ENCODE measurements around the gene BICC1. TPM values are rescaled to one million over a fixed set of nuclear protein-coding genes. Genes with fewer than 3 reads are reported as not detected.

BICC1 gene
- total and polyA plus RNA-seq, 2 donors (not counting 1 experiment from before 2014, with no cell fraction given), result not detected

DNA sequence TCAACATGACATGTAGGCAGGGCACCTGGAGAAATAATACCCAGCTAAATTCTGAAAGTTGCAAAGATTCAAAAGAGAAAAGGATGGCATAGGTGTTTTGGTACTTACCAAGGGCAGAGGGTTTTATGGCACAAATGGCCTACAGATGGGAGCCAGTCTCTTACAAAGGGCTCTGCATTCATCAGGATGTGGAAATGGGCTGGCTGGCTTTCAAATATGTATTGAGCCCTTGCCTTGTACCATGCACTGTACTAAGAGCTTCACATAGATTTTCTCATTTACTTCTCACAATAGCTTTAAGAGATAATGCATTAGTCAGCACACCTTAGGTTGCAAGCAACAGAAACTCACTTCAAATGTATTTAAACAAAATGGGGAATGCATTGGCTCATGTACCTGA lies 327.1 kb downstream of the BICC1 start:
- no peak overlapping the region for H3K4me3 Mint-ChIP-seq
- DNase-seq (no peak), ATAC-seq (ENCODE audit: low read depth) (no peak)
- H3K27ac Mint-ChIP-seq, result no peak overlapping the region
- peaks cover 2% of the 10 kb centered on the region for H3K9me3 Mint-ChIP-seq (ENCODE audit: insufficient read depth)
- Histone ChIP-seq H3K4me3 (ENCODE audit: control extremely low read depth in 1 of 5, extremely low read depth in 1 of 5, insufficient read depth in 1 of 5, low read depth in 2 of 5, low read length in 4 of 5) (no peak overlapping the region), H3K36me3 (replicated peaks in 1 of 2; ENCODE audit: control extremely low read depth in 1 of 2, control insufficient read depth in 1 of 2, extremely low read depth in 1 of 2, insufficient read depth in 2 of 2, low read length in 1 of 2) (no peaks in the 10 kb centered on the region), H3K79me2 (ENCODE audit: control insufficient read depth, insufficient read depth, low read length) (no peaks in the 10 kb centered on the region), H4K20me1 (ENCODE audit: control insufficient read depth, insufficient read depth, low read length, poor library complexity, severe bottlenecking) (no peaks in the 10 kb centered on the region), H3K27ac (ENCODE audit: low read length in 2 of 2) (no peak overlapping the region), H2AFZ (ENCODE audit: insufficient read depth, low read depth, low read length, poor library complexity, severe bottlenecking) (no peak overlapping the region), H3K27me3 (replicated peaks in 1 of 4; ENCODE audit: control extremely low read depth in 1 of 4, control insufficient read depth in 3 of 4, insufficient read depth in 4 of 4, low read length in 3 of 4) (no peaks in the 10 kb centered on the region), H3K9ac (ENCODE audit: low read length) (no peak overlapping the region), H3K9me3 (ENCODE audit: control extremely low read depth in 1 of 3, control insufficient read depth in 2 of 3, insufficient read depth in 1 of 3, low read length in 2 of 3) (no peaks in the 10 kb centered on the region), H3K4me2 (replicated peaks; ENCODE audit: low read depth, low read length, poor library complexity, severe bottlenecking) (no peak overlapping the region), H3K4me1 (ENCODE audit: control insufficient read depth in 2 of 2, insufficient read depth in 2 of 2, low read length in 2 of 2) (no peaks in the 10 kb centered on the region)
- intact Hi-C loops (cut with micrococcal nuclease), result no loop called here
- no peaks in the 10 kb centered on the region for H3K27me3 Mint-ChIP-seq
- POLR2A ChIA-PET, result no interaction called here
- no peaks in the 10 kb centered on the region for H3K4me1 Mint-ChIP-seq
- TF ChIP-seq EZH2 (IDR thresholded peaks at IDR 0.05; ENCODE audit: borderline replicate concordance, insufficient read depth, low read depth, low read length, poor library complexity, severe bottlenecking), result no peak
- TF ChIP-seq, protein P1, sequence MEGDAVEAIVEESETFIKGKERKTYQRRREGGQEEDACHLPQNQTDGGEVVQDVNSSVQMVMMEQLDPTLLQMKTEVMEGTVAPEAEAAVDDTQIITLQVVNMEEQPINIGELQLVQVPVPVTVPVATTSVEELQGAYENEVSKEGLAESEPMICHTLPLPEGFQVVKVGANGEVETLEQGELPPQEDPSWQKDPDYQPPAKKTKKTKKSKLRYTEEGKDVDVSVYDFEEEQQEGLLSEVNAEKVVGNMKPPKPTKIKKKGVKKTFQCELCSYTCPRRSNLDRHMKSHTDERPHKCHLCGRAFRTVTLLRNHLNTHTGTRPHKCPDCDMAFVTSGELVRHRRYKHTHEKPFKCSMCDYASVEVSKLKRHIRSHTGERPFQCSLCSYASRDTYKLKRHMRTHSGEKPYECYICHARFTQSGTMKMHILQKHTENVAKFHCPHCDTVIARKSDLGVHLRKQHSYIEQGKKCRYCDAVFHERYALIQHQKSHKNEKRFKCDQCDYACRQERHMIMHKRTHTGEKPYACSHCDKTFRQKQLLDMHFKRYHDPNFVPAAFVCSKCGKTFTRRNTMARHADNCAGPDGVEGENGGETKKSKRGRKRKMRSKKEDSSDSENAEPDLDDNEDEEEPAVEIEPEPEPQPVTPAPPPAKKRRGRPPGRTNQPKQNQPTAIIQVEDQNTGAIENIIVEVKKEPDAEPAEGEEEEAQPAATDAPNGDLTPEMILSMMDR (IDR thresholded peaks at IDR 0.05), result no peak
- CTCF ChIA-PET, result no interaction called here

DNA sequence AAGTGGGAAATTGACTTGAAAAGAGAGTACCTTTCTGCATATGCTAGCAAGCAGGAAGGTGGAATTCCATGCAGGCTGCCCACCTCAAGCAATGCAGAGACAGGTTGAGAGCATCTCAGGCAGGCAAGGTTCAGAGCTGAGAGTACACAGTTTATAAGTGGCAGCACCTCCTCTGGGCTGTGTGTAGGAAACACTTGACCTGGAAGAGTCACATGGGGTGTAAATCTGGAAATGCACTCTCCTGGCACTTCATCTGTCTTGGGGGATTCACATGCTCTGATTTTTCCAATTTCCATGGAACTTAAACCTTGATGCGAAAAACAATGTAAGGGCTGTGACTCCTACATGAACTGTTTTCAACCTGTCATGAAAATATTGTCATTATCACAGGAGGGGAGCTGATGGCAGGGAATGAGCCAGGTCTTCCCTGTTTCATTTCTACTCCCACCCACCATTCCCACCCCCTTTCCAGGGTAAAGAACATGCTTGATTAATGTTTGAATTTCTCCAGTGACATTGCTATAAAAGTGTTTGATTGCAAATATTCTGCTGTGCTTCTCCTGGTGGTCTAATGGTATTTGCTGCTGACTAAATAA lies 328.3 kb downstream of the BICC1 start:
- Histone ChIP-seq H3K9ac (ENCODE audit: low read length) (no peak overlapping the region), H3K79me2 (ENCODE audit: control insufficient read depth, insufficient read depth, low read length) (no peaks in the 10 kb centered on the region), H3K4me1 (ENCODE audit: control insufficient read depth in 2 of 2, insufficient read depth in 2 of 2, low read length in 2 of 2) (no peaks in the 10 kb centered on the region), H4K20me1 (ENCODE audit: control insufficient read depth, insufficient read depth, low read length, poor library complexity, severe bottlenecking) (no peaks in the 10 kb centered on the region), H3K27ac (ENCODE audit: low read length in 2 of 2) (no peak overlapping the region), H3K4me3 (ENCODE audit: control extremely low read depth in 1 of 5, extremely low read depth in 1 of 5, insufficient read depth in 1 of 5, low read depth in 2 of 5, low read length in 4 of 5) (no peak overlapping the region), H2AFZ (ENCODE audit: insufficient read depth, low read depth, low read length, poor library complexity, severe bottlenecking) (no peak overlapping the region), H3K36me3 (replicated peaks in 1 of 2; ENCODE audit: control extremely low read depth in 1 of 2, control insufficient read depth in 1 of 2, extremely low read depth in 1 of 2, insufficient read depth in 2 of 2, low read length in 1 of 2) (no peaks in the 10 kb centered on the region), H3K27me3 (replicated peaks in 1 of 4; ENCODE audit: control extremely low read depth in 1 of 4, control insufficient read depth in 3 of 4, insufficient read depth in 4 of 4, low read length in 3 of 4) (no peaks in the 10 kb centered on the region), H3K9me3 (ENCODE audit: control extremely low read depth in 1 of 3, control insufficient read depth in 2 of 3, insufficient read depth in 1 of 3, low read length in 2 of 3) (no peaks in the 10 kb centered on the region), H3K4me2 (replicated peaks; ENCODE audit: low read depth, low read length, poor library complexity, severe bottlenecking) (no peak overlapping the region)
- Mint-ChIP-seq H3K9me3 (ENCODE audit: insufficient read depth) (peaks cover 2% of the 10 kb centered on the region), H3K4me3 (no peak overlapping the region), H3K4me1 (no peaks in the 10 kb centered on the region), H3K27ac (no peak overlapping the region), H3K27me3 (no peaks in the 10 kb centered on the region)
- intact Hi-C loops (cut with micrococcal nuclease), result no loop called here
- ChIA-PET POLR2A (no interaction called here), CTCF (no interaction called here)
- ATAC-seq (ENCODE audit: low read depth) (no peak), DNase-seq (no peak)
- TF ChIP-seq, protein P1 (IDR thresholded peaks at IDR 0.05), result no peak
- TF ChIP-seq EZH2 (IDR thresholded peaks at IDR 0.05; ENCODE audit: borderline replicate concordance, insufficient read depth, low read depth, low read length, poor library complexity, severe bottlenecking), result no peak
- WGBS (ENCODE audit: insufficient coverage), result no CpG with 5 or more reads among the region's 1 CpG

Measured in B cell (primary cell).